HepG2 (cell line): ENCODE results near the gene C1QBP. TPM values are rescaled to one million over a fixed set of nuclear protein-coding genes. Genes with fewer than 3 reads are reported as not detected.

Source experiments
- ATF2 ChIP-seq: sonication (generic); formaldehyde crosslinking; IDR thresholded peaks from 2 replicates; pipeline ENCODE4 v1.4.0; 2020; ENCODE audit warnings: missing genetic modification reagents
- CBX1 ChIP-seq: IDR thresholded peaks from one replicate; pipeline ENCODE4 v1.6.1; 2016; ENCODE audit warnings: antibody characterized with exemption, low read depth
- CENPX ChIP-seq: sonication (generic); formaldehyde crosslinking; IDR thresholded peaks from 2 replicates; pipeline ENCODE4 v1.9.0; 2021; ENCODE audit warnings: mild to moderate bottlenecking, missing genetic modification reagents, moderate library complexity
- GLI4 ChIP-seq: sonication (generic); formaldehyde crosslinking; IDR thresholded peaks from 2 replicates; pipeline ENCODE4 v1.5.1; 2020; ENCODE audit warnings: missing genetic modification reagents, mild to moderate bottlenecking, moderate library complexity, borderline replicate concordance
- HOXA5 ChIP-seq: sonication (generic); formaldehyde crosslinking; IDR thresholded peaks from 2 replicates; pipeline ENCODE4 v1.4.0; 2020; ENCODE audit warnings: missing genetic modification reagents
- MTF1 ChIP-seq: sonication (generic); formaldehyde crosslinking; IDR thresholded peaks from 2 replicates; pipeline ENCODE4 v1.5.0; 2020; ENCODE audit warnings: missing genetic modification reagents
- PLSCR1 ChIP-seq: sonication (generic); formaldehyde crosslinking; IDR thresholded peaks from 2 replicates; pipeline ENCODE4 v1.5.0; 2020; ENCODE audit warnings: missing genetic modification reagents, mild to moderate bottlenecking, borderline replicate concordance
- RELA ChIP-seq: sonication (generic); formaldehyde crosslinking; IDR thresholded peaks from 2 replicates; pipeline ENCODE4 v1.4.0; 2020; ENCODE audit warnings: missing genetic modification reagents
- SAP130 ChIP-seq: IDR thresholded peaks from 2 replicates; pipeline ENCODE4 v1.6.1; 2016; ENCODE audit warnings: low read depth
- SIX4 ChIP-seq: sonication (generic); formaldehyde crosslinking; IDR thresholded peaks from 2 replicates; pipeline ENCODE4 v1.4.0; 2020; ENCODE audit warnings: missing genetic modification reagents
- ZMAT5 ChIP-seq: sonication (generic); formaldehyde crosslinking; IDR thresholded peaks from 2 replicates; pipeline ENCODE4 v1.5.0; 2020; ENCODE audit warnings: mild to moderate bottlenecking, low read depth, missing genetic modification reagents, borderline replicate concordance
- ZNF510 ChIP-seq: sonication (generic); formaldehyde crosslinking; IDR thresholded peaks from 2 replicates; pipeline ENCODE4 v1.4.0; 2020; ENCODE audit warnings: low read depth, mild to moderate bottlenecking, missing genetic modification reagents
- ZNF512 ChIP-seq: sonication (generic); formaldehyde crosslinking; IDR thresholded peaks from 2 replicates; pipeline ENCODE4 v1.4.0; 2020; ENCODE audit warnings: mild to moderate bottlenecking, missing genetic modification reagents
- ZNF546 ChIP-seq: sonication (generic); formaldehyde crosslinking; conservative IDR thresholded peaks from 2 replicates; pipeline ENCODE4 v1.8.1; 2023; ENCODE audit warnings: mild to moderate bottlenecking, missing genetic modification reagents
- ZNF773 ChIP-seq: sonication (generic); formaldehyde crosslinking; IDR thresholded peaks from 2 replicates; pipeline ENCODE4 v1.4.0; 2020; ENCODE audit warnings: missing genetic modification reagents, borderline replicate concordance
- ZNF841 ChIP-seq: sonication (generic); formaldehyde crosslinking; IDR thresholded peaks from 2 replicates; pipeline ENCODE4 v1.8.1; 2023; ENCODE audit warnings: missing genetic modification reagents, borderline replicate concordance
- ZNF878 ChIP-seq: sonication (generic); formaldehyde crosslinking; IDR thresholded peaks from 2 replicates; pipeline ENCODE4 v1.8.1; 2023; ENCODE audit warnings: mild to moderate bottlenecking, missing genetic modification reagents, moderate library complexity
- ZUFSP ChIP-seq: sonication (generic); formaldehyde crosslinking; IDR thresholded peaks from 2 replicates; pipeline ENCODE4 v1.9.0; 2021; ENCODE audit warnings: missing genetic modification reagents, mild to moderate bottlenecking, borderline replicate concordance
- polyA plus RNA-seq, 8 experiments: library from polyadenylated mRNA; depleted of rRNA in 3 of 8; stranded (reverse) in 7 of 8; unstranded in 1 of 8; fragments of >200 nt; fragmentation: Illumina TruSeq in 4 of 8; extraction: Trizol in 4 of 8; gene quantifications; 2 replicates each; pipeline versions ENCODE4 v1.2.1 to v1.2.3, GENCODE V29; 2011 to 2016; ENCODE audit warnings: low read depth in 4 of 8, missing spikeins in 1 of 8, mixed read lengths in 1 of 8; ENCODE audit not compliant: insufficient read depth in 1 of 8
- total RNA-seq, 5 experiments: library from RNA; depleted of rRNA; stranded (reverse); fragments of >200 nt; fragmentation: Illumina TruSeq; extraction: Trizol; gene quantifications; 2 replicates each; pipeline ENCODE4 v1.2.3, GENCODE V29; 2016; ENCODE audit warnings: low read depth in 1 of 5
- TF ChIP-seq, protein P1 (sequence below): sonication (generic); formaldehyde crosslinking; IDR thresholded peaks from 2 replicates; pipeline ENCODE4 v1.5.0; 2020; ENCODE audit warnings: missing genetic modification reagents
- TF ChIP-seq, protein P2 (sequence below): sonication (generic); formaldehyde crosslinking; IDR thresholded peaks from 2 replicates; pipeline ENCODE4 v1.8.0; 2022; ENCODE audit warnings: low read depth, missing genetic modification reagents

Gene C1QBP
- total and polyA plus RNA-seq, 2 of the 13 experiments (the other 11 are each of a cell fraction or from before 2014, with no cell fraction given), result 219 to 680 TPM

GRCh38 chr17:5486206-5487124 is 47.5 kb upstream of the C1QBP start, which contains the start of gene MIS12 (continued):
- TF ChIP-seq ZUFSP (CRISPR knock-in tag) (no peak), ZNF546 (CRISPR knock-in tag) (peak; percentile 95), ZNF841 (CRISPR knock-in tag) (no peak), GLI4 (CRISPR knock-in tag) (no peak), SAP130 (CRISPR knock-in tag) (peak; percentile 92), ZNF512 (CRISPR knock-in tag) (no peak), PLSCR1 (CRISPR knock-in tag) (no peak), ATF2 (no peak), CENPX (CRISPR knock-in tag) (no peak), RELA (CRISPR knock-in tag) (no peak), SIX4 (CRISPR knock-in tag) (no peak), MTF1 (0 out of 2 replicates have a peak, but pooled peaks have one; percentile 45), ZNF773 (CRISPR knock-in tag) (no peak), CBX1 (no peak), ZNF510 (CRISPR knock-in tag) (peak; percentile 82; the same call in 1 of the 2 replicates), ZNF878 (CRISPR knock-in tag) (peak; percentile 81), HOXA5 (CRISPR knock-in tag) (peak; percentile 67), ZMAT5 (CRISPR knock-in tag) (no peak)
- TF ChIP-seq, protein P1, sequence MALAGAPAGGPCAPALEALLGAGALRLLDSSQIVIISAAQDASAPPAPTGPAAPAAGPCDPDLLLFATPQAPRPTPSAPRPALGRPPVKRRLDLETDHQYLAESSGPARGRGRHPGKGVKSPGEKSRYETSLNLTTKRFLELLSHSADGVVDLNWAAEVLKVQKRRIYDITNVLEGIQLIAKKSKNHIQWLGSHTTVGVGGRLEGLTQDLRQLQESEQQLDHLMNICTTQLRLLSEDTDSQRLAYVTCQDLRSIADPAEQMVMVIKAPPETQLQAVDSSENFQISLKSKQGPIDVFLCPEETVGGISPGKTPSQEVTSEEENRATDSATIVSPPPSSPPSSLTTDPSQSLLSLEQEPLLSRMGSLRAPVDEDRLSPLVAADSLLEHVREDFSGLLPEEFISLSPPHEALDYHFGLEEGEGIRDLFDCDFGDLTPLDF, result peak; percentile 86; the same call in 1 of the 2 replicates
- TF ChIP-seq, protein P2, sequence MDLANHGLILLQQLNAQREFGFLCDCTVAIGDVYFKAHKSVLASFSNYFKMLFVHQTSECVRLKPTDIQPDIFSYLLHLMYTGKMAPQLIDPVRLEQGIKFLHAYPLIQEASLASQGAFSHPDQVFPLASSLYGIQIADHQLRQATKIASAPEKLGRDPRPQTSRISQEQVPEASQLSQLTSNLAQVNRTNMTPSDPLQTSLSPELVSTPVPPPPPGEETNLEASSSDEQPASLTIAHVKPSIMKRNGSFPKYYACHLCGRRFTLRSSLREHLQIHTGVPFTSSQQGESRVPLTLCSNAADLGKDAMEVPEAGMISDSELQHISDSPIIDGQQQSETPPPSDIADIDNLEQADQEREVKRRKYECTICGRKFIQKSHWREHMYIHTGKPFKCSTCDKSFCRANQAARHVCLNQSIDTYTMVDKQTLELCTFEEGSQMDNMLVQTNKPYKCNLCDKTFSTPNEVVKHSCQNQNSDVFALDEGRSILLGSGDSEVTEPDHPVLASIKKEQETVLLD, result no peak
